GM18520 (cell line): ENCODE results near the gene ZNF354C.
"Not testable (repeated sequence)": the region's sequence is repeated elsewhere in the genome, so short reads cannot be mapped to it uniquely, and the experiment has no call there.

Experiments
- ATAC-seq: cut with Tn5 transposase; IDR thresholded peaks from one replicate; pipeline ENCODE4 v1.9.1; 2021; ENCODE audit not compliant: unreplicated experiment

Gene ZNF354C

GRCh38 chr5:179060116-179061008 is at the start of gene ZNF354C:
ZNF354C (plus strand) TSS chr5:179060373; CDS start chr5:179062069, 1,696 bp downstream.
- no peak for ATAC-seq

DNA sequence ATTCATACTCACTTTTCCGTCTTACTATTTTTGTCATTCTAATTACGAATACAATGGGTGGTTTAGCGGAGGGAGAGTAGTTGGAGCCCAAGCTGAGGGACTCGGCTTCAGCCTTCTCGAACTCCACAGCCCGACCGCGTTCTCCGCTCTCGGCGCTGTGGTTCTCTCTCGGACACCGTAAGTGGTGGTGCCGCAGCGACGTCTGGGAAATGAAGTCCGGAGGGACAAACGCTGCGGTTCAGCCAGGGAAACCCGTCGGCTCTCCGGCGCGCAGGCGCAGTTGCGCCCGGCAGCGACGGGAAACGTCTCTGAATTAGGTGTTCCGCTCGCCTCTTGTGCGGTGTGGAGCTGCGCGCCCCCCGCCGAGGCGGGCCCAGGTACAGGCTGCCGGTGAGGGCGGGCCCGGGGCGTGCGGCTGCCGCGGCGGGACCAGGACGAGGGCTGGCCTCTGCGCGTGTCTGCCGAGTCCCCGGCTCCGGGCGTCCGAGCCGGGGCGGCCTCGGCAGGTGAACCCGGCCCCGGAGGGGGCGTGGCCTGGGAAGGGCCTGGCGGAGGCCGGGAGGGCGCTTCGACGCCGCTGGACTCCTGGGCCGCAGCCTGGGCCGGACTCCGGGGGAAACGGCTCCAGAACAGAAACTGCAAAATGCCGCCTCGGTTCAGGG is 36.5 kb upstream of the ZNF354C start, which contains the start of gene ZNF879:
Gene ZNF879 (plus strand): TSS at position 277 of the 662 bp plus-strand sequence. CDS start 1,201 bp downstream, outside the sequence.
- no peak for ATAC-seq

DNA sequence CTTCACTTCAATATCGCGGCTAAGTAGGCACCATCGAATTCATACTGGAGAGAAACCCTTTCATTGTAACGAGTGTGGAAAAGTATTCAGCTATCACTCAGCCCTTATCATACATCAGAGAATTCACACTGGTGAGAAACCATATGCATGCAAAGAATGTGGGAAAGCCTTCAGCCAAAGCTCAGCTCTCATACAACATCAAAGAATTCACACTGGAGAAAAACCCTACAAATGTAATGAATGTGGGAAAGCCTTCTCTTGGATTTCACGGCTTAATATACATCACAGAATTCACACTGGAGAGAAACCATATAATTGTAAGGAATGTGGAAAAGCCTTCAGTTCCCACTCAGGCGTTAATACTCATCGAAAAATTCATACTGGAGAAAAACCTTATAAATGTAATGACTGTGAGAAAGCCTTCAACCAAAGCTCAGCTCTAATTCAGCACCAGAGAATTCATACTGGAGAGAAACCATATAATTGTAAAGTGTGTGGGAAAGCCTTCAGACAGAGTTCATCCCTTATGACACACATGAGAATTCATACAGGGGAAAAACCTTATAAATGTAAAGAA is 27.1 kb upstream of the ZNF354C start:
- no peak for ATAC-seq

DNA sequence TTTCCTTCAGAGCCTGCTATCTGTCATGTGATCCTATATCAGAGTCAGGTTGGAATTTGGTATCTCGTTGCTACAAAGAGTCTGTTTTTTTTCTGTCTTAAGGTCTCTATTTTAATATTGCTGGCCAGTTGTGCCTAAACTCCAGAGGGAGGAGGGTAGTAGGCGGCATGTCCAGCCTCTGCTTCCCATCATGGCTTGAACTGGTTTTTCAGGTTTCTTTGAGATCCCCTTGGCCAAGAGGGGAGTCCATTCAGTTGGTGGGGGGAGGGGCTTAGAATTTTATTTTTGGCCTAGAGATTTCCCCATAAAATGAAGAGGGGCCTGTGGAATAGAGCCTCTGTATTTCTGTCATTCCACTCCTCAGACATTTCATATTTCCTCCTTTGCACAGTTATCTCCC is 15.4 kb upstream of the ZNF354C start:
- no peak for ATAC-seq

- ATAC-seq: no peak
These were observed 8.4 kb upstream of the ZNF354C start for GRCh38 chr5:179051784-179052183.

GRCh38 chr5:179054036-179054785 is 6.0 kb upstream of the ZNF354C start:
- no peak for ATAC-seq

DNA sequence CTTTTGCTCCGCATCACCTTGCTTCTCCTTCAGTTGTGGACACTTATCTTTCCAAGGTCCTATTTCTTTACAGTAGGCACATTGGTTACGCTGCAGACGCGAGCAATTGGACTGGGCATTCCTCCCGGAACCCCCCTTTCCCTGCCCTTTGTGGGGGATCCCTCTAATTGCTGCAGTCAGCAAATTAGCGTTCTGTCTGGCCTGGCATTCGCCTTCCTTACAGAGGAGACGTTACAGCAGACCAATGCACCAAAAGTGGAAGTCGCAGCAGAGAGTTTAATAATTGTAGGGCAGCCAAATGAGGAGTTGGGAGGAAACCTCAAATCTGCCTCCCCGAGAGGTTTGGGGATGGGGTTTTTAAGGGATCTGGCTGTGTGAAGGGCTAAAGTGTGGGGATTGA is 5.3 kb upstream of the ZNF354C start:
- ATAC-seq: no peak

- ATAC-seq: no peak
These were observed 4.7 kb upstream of the ZNF354C start for GRCh38 chr5:179055436-179055835.

- no peak for ATAC-seq
These were observed 4.3 kb upstream of the ZNF354C start for GRCh38 chr5:179055841-179056240.

- no peak for ATAC-seq
These were observed 852 bp downstream of the ZNF354C start for GRCh38 chr5:179061025-179061424.

DNA sequence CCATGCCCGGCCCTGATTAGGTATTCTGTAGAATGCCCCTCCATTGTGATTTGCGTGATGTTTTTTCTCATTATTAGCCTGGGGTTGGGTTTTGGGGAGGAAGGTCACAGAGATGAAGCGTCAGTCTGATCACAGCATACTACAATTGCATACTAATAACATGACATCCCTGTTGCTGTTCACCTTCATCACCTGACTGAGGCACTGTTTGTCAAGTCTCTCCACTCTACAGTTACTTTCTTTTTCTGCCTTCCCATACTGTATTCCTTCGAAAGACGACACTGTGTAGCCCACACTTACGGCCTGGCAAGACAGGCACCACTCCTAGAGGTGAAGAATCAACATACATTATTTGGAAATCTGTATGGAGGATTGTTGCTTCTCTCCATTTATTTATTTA is 5.5 kb downstream of the ZNF354C start:
- no peak for ATAC-seq

GRCh38 chr5:179079165-179079987 is 19.2 kb downstream of the ZNF354C start:
- ATAC-seq: no peak

DNA sequence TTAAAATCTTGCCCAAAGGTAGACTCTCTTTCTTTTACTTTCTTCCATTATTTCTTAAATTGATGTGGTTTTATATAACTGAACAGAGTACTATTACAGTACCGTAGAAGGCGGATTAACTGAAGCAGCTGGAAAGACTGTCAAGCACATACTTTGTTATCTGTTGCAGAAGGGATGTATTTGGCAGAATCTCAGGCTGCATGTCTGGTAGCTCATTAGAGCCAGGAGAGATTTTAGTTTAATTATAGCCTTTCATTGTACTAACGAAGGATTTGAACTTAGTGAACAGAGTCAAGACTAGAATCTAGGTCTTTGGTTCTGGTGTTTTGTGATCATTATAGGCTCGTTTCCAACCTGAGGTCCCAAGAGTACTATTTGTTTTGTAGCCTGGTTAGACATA is 20.6 kb downstream of the ZNF354C start:
- ATAC-seq: no peak

GRCh38 chr5:179089502-179089901 is 29.3 kb downstream of the ZNF354C start:
- no peak for ATAC-seq

DNA sequence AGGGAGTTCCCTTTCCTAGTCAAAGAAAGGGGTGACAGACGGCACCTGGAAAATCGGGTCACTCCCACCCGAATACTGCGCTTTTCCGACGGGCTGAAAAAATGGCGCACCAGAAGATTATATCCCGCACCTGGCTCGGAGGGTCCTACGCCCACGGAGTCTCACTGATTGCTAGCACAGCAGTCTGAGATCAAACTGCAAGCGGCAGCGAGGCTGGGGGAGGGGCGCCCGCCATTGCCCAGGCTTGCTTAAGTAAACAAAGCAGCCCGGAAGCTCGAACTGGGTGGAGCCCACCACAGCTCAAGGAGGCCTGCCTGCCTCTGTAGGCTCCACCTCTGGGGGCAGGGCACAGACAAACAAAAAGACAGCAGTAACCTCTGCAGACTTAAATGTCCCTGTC is 41.1 kb downstream of the ZNF354C start:
- not testable (repeated sequence) for ATAC-seq

DNA sequence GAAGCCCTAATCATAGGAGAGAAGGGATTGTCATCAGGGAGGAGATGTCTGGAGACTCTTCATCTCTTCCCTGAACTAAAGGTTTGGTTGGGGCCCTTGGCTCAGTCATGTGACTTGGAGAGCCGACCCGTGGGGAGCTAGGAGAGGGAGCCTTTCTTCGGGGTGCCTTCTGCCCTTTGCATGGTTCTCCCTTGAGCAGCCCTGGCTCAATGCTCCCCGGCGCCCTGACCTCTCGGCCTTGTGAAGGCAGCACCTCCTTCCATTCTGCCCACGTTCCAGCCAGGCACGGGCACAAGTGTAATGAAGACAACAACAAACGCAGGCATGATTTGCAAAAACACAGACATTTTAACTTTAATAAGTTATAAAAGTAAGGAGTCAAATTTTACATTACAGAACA is 50.4 kb downstream of the ZNF354C start:
- no peak for ATAC-seq

GRCh38 chr5:179111267-179112207 is 51.4 kb downstream of the ZNF354C start:
- ATAC-seq: no peak

- ATAC-seq: no peak
These were observed 52.4 kb downstream of the ZNF354C start for GRCh38 chr5:179112469-179113142.

- ATAC-seq: no peak
These were observed 53.0 kb downstream of the ZNF354C start for GRCh38 chr5:179113143-179113530.
